Suprapubic skin (tissue), 4 donors: ENCODE data around the gene BRIP1. TPM values are rescaled to one million over a fixed set of nuclear protein-coding genes. Genes with fewer than 3 reads are reported as not detected.
"Not testable (repeated sequence)": the region's sequence is repeated elsewhere in the genome, so short reads cannot be mapped to it uniquely, and the experiment has no call there.

Source experiments
- DNase-seq, 2 donors: peaks; one replicate each; pipeline ENCODE4 v3.0.0-alpha.2; 2019; ENCODE audit warnings: low spot score in 2 of 2
- H3K27ac ChIP-seq: fragments of 200-600 bp; sonication (generic); one replicate; pipeline ENCODE4 v1.5.1; 2019
- H3K27me3 ChIP-seq: fragments of 200-600 bp; sonication (generic); one replicate; pipeline ENCODE4 v1.5.1; 2019
- H3K36me3 ChIP-seq: fragments of 200-600 bp; sonication (generic); one replicate; pipeline ENCODE4 v1.5.1; 2019
- H3K4me1 ChIP-seq: fragments of 200-600 bp; sonication (generic); one replicate; pipeline ENCODE4 v1.5.1; 2019
- H3K4me3 ChIP-seq: fragments of 200-600 bp; sonication (generic); one replicate; pipeline ENCODE4 v1.5.1; 2019; ENCODE audit warnings: mild to moderate bottlenecking
- H3K9me3 ChIP-seq: fragments of 200-600 bp; sonication (generic); one replicate; pipeline ENCODE4 v1.5.1; 2019
- EP300 ChIP-seq: sonication (generic); formaldehyde crosslinking; IDR thresholded peaks from one replicate; pipeline ENCODE4 v1.6.1; 2017; ENCODE audit warnings: antibody characterized with exemption
- POLR2A ChIP-seq, 2 donors: fragments of 450-650 bp; IDR thresholded peaks; one replicate each; pipeline ENCODE4 v1.6.1; 2017; ENCODE audit warnings: antibody characterized with exemption in 2 of 2, mild to moderate bottlenecking in 2 of 2, moderate library complexity in 2 of 2
- POLR2AphosphoS5 ChIP-seq, 3 donors: sonication (generic); formaldehyde crosslinking; IDR thresholded peaks; one replicate each; pipeline ENCODE4 v1.6.1; 2017; ENCODE audit warnings: antibody characterized with exemption in 3 of 3
- WGBS: methylation state at CpG from one replicate; pipeline ENCODE4 v1.1.5; 2018; 5-methylcytosine and 5-hydroxymethylcytosine counted together
- total RNA-seq, 4 donors: library from RNA; depleted of rRNA; stranded (reverse); fragments of >200 nt; gene quantifications; one replicate each; pipeline ENCODE4 v1.1.0, GENCODE V29; 2016
- TF ChIP-seq, protein P1 (sequence below), 2 donors: fragments of 200-600 bp in 1 of 2; fragments of 450-650 bp in 1 of 2; sonication (generic) in 1 of 2; IDR thresholded peaks; one replicate each; pipeline ENCODE4 v1.5.1; 2016 to 2019; ENCODE audit warnings: antibody characterized with exemption in 2 of 2, mild to moderate bottlenecking in 1 of 2, moderate library complexity in 1 of 2

The BRIP1 gene
- total RNA-seq, 4 donors from 2014 or later, result 0.60 to 5.1 (median 1.8) TPM

DNA sequence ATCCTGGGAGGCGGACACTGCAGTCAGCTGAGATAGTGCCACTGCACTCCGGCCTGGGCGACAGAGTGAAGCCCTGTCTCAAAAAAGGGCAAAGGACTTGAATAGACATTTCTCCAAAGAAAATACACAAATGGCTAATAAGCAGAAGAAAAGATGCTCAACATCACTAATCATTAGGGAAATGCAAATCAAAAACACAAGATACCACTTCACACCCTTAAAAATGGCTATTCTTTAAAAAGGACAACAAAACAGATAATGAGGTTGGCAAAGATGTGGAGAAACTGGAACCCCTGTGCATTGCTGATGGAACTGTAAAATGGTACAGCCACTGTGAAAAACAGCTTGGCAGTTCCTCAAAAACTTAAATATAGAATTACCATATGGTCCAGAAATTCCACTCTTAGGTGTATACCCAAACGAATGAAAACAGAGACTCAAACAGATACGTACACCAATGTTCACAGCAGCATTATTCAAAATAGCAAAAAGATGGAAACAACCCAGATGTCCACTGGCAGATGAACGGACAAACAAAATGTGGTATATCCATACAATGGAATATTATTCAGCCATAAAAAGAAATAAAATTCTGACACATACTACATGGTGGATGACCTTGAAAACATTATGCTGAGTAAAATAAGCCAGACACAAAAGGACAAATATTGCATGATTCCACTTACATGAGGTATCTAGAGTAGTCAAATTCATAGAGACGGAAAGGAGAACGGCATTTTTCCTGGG lies 35.5 kb downstream of the BRIP1 start:
- TF ChIP-seq, protein P1, sequence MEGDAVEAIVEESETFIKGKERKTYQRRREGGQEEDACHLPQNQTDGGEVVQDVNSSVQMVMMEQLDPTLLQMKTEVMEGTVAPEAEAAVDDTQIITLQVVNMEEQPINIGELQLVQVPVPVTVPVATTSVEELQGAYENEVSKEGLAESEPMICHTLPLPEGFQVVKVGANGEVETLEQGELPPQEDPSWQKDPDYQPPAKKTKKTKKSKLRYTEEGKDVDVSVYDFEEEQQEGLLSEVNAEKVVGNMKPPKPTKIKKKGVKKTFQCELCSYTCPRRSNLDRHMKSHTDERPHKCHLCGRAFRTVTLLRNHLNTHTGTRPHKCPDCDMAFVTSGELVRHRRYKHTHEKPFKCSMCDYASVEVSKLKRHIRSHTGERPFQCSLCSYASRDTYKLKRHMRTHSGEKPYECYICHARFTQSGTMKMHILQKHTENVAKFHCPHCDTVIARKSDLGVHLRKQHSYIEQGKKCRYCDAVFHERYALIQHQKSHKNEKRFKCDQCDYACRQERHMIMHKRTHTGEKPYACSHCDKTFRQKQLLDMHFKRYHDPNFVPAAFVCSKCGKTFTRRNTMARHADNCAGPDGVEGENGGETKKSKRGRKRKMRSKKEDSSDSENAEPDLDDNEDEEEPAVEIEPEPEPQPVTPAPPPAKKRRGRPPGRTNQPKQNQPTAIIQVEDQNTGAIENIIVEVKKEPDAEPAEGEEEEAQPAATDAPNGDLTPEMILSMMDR (IDR thresholded peaks at IDR 0.05), result no peak
- TF ChIP-seq EP300 (no peak), POLR2A (IDR thresholded peaks at IDR 0.05) (no peak), POLR2AphosphoS5 (IDR thresholded peaks at IDR 0.05) (no peak)
- Histone ChIP-seq H3K27ac (no peak overlapping the region), H3K36me3 (no peaks in the 10 kb centered on the region), H3K9me3 (no peaks in the 10 kb centered on the region), H3K4me1 (no peaks in the 10 kb centered on the region), H3K27me3 (no peaks in the 10 kb centered on the region), H3K4me3 (no peak overlapping the region)
- 97% methylated on average over 8 of the region's 8 CpGs for WGBS
- no peak for DNase-seq

DNA sequence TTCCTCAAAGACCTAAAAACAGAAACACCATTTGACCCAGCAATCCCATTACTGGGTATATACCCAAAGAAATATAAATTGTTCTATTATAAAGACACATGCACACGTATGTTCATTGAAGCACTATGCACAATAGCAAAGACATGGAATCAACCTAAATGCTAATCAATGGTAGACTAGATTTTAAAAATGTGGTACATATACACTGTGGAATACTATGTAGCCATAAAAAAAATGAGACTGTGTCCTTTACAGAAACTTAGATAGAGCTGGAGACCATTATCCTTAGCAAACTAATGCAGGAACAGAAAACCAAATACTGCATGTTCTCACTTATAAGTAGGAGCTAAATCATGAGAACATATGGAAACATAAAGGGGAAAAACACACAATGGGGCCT lies 36.5 kb downstream of the BRIP1 start:
- 100% methylated on average over 1 of the region's 1 CpG for WGBS
- H3K9me3 ChIP-seq, DNase-seq: not testable (repeated sequence)

DNA sequence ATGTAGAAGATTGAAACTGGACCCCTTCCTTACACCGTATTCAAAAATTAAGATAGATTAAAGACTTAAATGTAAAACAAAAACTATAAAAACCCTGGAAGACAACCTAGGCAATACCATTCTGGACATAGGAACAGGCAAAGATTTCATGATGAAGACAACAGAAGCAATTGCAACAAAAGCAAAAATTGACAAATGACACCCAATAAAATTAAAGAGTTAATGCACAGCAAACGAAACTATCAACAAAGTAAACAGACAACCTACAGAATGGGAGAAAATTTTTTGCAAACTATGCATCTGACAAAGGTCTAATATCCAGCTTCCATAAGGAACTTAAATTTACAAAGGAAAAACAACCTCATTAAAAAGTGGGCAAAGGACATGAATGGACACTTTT lies 37.1 kb downstream of the BRIP1 start:
- H3K9me3 ChIP-seq, result not testable (repeated sequence)
- 84% methylated on average over 2 of the region's 2 CpGs for WGBS

More for the DNA sequence above, 36.5 kb downstream of the BRIP1 start:
- not testable (repeated sequence) for H3K27ac ChIP-seq, H3K4me1 ChIP-seq, H3K27me3 ChIP-seq, H3K36me3 ChIP-seq, H3K4me3 ChIP-seq

DNA sequence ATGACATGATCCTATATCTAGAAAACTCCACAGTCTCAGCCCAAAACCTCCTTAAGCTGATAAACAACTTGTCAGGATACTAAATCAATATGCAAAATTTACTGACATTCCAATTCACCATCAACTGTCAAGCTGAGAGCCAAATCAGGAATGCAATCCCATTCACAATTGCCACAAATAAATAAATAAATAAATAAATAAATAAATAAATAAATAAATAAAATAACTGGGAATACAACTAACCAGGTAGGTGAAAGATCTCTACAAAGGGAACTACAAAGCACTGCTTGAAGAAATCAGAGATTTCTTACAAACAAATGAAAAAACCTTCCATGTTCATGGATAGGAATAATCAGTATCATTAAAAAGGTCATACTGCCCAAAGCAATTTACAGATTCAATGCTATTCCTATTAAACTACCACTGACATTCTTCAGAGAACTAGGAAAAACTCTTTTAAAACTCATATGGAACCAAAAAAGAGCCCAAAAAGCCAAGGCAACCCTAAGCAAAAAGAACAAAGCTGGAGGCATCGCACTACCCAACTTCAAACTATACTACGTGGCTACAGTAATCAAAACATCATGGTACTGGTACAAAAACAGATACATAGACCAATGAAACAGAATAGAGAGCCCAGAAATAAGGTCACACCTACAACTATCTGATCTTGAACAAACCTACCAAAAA lies 37.7 kb downstream of the BRIP1 start:
- no peak for DNase-seq
- Histone ChIP-seq H3K27ac (no peak overlapping the region), H3K4me3 (no peak overlapping the region), H3K9me3 (no peaks in the 10 kb centered on the region), H3K36me3 (no peaks in the 10 kb centered on the region), H3K4me1 (no peaks in the 10 kb centered on the region), H3K27me3 (no peaks in the 10 kb centered on the region)
- 94% methylated on average over 2 of the region's 2 CpGs for WGBS
- TF ChIP-seq, protein P1 (IDR thresholded peaks at IDR 0.05), result no peak
- TF ChIP-seq EP300, result no peak
- TF ChIP-seq POLR2A (IDR thresholded peaks at IDR 0.05), result no peak
- no peak for TF ChIP-seq POLR2AphosphoS5 (IDR thresholded peaks at IDR 0.05)

More for the DNA sequence above, 37.1 kb downstream of the BRIP1 start:
- H3K36me3 ChIP-seq, DNase-seq, H3K4me1 ChIP-seq, H3K27ac ChIP-seq, H3K4me3 ChIP-seq, H3K27me3 ChIP-seq: not testable (repeated sequence)

DNA sequence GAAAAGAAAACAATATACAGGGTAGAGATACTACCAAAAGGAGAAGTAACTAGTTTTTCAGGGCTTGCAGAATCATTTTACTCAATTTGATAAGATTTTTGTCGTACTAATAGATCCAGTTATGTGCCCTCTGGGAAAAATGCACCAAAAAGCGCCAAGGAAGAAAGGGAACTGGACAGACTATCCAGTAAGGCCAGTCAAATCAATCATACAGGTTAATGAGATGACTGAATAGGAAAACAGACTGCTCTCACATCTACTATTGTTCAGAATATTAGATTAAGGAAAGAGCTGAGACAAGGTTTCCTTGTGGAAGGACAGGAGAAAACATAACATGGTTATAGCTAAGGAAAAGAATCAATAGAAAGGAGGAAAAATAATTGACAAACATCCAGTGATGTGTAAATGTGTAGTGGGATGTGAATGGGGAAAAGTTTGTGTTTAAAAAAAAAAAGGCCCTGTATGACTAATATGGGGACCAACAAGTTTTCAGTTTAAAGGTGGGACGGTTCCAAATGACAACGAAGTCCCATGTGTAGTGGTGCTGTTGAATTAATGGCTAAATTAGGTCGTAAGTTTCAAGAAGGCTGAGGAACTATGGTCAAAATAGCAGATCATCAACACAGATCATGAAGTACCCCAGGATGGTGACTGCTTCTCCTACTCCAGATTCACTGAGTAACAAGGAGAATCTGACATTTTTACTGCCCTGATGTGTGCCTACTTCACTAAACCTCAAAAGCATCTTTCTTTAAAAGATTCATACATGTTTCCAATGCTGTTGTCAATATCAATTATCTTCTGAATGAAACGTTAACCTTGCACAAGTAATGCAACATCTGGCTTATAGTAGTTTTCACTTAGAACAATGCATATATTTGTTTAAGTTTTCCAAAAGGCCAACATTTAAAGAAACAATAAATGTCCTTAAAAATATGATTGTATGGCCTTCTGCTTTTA lies 40.7 kb downstream of the BRIP1 start:
- H3K27ac ChIP-seq, result no peak overlapping the region
- no peak for DNase-seq
- no peaks in the 10 kb centered on the region for H3K36me3 ChIP-seq
- no peaks in the 10 kb centered on the region for H3K27me3 ChIP-seq
- no peak overlapping the region for H3K4me3 ChIP-seq
- H3K4me1 ChIP-seq, result no peaks in the 10 kb centered on the region
- no peaks in the 10 kb centered on the region for H3K9me3 ChIP-seq
- no peak for TF ChIP-seq POLR2AphosphoS5 (IDR thresholded peaks at IDR 0.05)
- TF ChIP-seq, protein P1 (IDR thresholded peaks at IDR 0.05), result no peak
- TF ChIP-seq POLR2A (IDR thresholded peaks at IDR 0.05), result no peak
- no peak for TF ChIP-seq EP300
- 90% methylated on average over 6 of the region's 6 CpGs for WGBS

DNA sequence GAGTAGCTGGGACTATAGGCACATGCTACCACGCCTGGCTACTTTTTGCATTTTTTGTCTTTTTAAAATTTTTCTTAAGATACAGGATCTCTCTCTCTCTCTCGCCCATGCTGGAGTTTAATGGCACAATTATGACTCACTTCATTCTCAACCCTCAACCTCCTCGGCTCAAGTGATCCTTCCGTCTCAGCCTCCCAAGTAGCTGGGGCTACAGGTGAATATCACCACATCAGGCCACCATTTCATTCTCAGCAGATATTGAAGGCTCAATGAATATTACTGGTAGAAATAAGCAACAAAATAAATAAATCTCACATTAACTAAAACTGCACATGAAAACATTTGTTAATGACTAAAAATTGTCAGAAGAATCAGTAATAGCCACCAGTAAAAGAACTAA lies 41.7 kb downstream of the BRIP1 start:
- Histone ChIP-seq H3K36me3 (no peaks in the 10 kb centered on the region), H3K27me3 (no peaks in the 10 kb centered on the region), H3K4me3 (no peak overlapping the region), H3K27ac (no peak overlapping the region), H3K4me1 (no peaks in the 10 kb centered on the region), H3K9me3 (no peaks in the 10 kb centered on the region)
- no peak for TF ChIP-seq EP300
- TF ChIP-seq, protein P1 (IDR thresholded peaks at IDR 0.05), result no peak
- no peak for DNase-seq
- WGBS, result 89% methylated on average over 4 of the region's 4 CpGs

DNA sequence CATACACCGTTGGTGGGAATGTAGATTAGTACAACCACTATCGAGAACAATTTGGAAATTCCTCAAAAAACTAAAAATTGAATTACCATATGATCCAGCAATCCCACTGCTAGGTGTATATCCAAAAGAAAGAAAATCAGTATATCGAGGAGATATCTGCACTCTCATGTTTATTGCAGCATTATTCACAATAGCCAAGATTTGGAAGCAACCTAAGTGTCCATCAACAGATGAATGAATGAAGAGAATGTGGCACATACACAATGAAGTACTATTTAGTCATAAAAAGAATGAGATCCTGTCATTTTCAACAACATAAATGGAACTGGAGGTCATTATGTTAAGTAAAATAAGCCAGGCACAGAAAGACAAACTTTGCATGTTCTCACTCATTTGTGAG lies 44.1 kb downstream of the BRIP1 start:
- H3K4me1 ChIP-seq, H3K27me3 ChIP-seq, DNase-seq, H3K9me3 ChIP-seq, H3K27ac ChIP-seq, H3K4me3 ChIP-seq, H3K36me3 ChIP-seq: not testable (repeated sequence)
- WGBS, result 93% methylated on average over 3 of the region's 3 CpGs
